Right renal pelvis (tissue), 4 donors: ENCODE data around the gene AQP10. TPM values are rescaled to one million over a fixed set of nuclear protein-coding genes. Genes with fewer than 3 reads are reported as not detected.
A peak's percentile ranks its signal among the peaks of the same experiment; 100 is the strongest.
"Not testable (repeated sequence)": the region's sequence is repeated elsewhere in the genome, so short reads cannot be mapped to it uniquely, and the experiment has no call there.

Experiments used
- DNase-seq, 4 donors: peaks; one replicate each; pipeline ENCODE4 v3.0.0-alpha.2; 2013; ENCODE audit warnings: low read depth in 4 of 4, low spot score in 3 of 4, missing footprints in 1 of 4
- polyA plus RNA-seq, 4 donors: library from polyadenylated mRNA; unstranded; fragments of 120-200 nt; gene quantifications; one replicate each; pipeline ENCODE4 v1.2.1, GENCODE V29; 2013; ENCODE audit not compliant: insufficient read length in 4 of 4

AQP10 gene, protein sequence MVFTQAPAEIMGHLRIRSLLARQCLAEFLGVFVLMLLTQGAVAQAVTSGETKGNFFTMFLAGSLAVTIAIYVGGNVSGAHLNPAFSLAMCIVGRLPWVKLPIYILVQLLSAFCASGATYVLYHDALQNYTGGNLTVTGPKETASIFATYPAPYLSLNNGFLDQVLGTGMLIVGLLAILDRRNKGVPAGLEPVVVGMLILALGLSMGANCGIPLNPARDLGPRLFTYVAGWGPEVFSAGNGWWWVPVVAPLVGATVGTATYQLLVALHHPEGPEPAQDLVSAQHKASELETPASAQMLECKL
- under 1 TPM in 2 of 4 donors, not detected in 2; 0.10 to 0.37 TPM for polyA plus RNA-seq

DNA sequence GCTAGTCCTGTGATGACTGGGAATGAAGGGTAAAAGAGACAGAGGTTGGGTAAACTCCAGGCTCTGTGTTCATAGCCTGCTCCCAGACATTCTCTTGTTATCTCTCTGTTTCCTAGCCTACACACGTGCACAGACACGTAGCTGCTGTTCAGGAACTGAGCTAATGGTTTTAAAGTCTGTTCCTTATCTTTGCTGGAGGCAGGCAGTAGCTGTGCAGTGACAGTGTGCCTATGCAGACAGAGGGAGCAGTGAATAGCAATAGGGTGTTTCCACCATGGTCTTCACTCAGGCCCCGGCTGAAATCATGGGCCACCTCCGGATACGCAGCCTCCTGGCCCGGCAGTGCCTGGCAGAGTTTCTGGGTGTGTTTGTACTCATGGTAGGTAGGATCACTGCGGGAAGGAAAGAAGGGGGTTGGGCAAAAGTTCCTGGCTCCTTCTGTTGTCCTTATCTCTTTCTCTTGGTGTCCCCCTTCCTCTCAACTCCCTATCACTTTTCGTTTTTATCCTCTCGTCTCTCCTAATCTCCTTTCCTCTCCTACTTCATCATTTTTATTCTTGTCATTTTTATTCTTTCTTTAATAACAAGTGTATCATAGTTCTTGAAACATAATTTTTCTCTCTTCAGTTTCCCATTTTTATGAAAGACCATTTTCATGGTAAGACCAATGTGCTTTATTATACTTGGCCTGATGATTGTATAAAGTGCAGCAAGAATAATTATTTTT is at the start of gene AQP10:
Gene AQP10, plus strand, starts transcription at position 212 of the 727 bp plus-strand sequence. Its CDS starts 63 bp downstream, at position 275.
- DNase-seq, result no peak

- peak; percentile 87 to 90 (median 90) for DNase-seq
Measured at GRCh38 chr1:154272217-154272998, 48.5 kb upstream of the AQP10 start, which contains the start of gene HAX1. Gene HAX1 (plus strand): TSS chr1:154272629. CDS start chr1:154272724, 95 bp downstream.

DNA sequence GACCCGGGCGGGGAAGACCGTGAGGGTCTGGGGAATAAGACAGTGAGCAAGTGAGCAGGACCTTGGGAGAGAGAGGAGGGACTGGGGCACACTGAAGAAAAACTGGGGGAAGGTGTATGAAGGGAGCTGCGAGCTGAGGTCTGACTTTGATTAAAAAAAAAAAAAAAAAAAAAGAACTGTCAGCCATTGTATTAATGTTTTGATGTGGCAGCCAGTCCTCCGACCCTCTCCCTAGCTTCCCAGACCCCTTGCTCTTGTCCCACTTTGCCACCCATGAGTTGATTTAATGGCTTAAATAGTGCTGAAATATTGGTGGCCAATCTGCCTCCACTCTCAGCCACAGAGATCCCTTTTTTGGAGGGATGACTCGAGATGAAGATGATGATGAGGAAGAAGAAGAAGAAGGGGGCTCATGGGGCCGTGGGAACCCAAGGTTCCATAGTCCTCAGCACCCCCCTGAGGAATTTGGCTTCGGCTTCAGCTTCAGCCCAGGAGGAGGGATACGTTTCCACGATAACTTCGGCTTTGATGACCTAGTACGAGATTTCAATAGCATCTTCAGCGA is 47.8 kb upstream of the AQP10 start:
- DNase-seq, result no peak

- DNase-seq, result no peak
Measured at GRCh38 chr1:154276797-154277196, 44.1 kb upstream of the AQP10 start.

DNA sequence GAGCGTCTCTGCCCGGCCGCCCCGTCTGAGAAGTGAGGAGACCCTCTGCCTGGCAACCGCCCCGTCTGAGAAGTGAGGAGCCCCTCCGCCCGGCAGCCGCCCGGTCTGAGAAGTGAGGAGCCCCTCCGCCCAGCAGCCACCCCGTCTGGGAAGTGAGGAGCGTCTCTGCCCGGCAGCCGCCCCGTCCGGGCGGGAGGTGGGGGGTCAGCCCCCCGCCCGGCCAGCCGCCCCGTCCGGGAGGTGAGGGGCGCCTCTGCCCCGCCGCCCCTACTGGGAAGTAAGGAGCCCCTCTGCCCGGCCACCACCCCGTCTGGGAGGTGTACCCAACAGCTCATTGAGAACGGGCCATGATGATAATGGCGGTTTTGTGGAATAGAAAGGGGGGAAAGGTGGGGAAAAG is 33.3 kb upstream of the AQP10 start:
- DNase-seq, result not testable (repeated sequence)

- DNase-seq, result no peak
Measured at GRCh38 chr1:154288661-154289060, 32.2 kb upstream of the AQP10 start.

GRCh38 chr1:154290921-154291320 is 30.0 kb upstream of the AQP10 start:
- no peak for DNase-seq

DNA sequence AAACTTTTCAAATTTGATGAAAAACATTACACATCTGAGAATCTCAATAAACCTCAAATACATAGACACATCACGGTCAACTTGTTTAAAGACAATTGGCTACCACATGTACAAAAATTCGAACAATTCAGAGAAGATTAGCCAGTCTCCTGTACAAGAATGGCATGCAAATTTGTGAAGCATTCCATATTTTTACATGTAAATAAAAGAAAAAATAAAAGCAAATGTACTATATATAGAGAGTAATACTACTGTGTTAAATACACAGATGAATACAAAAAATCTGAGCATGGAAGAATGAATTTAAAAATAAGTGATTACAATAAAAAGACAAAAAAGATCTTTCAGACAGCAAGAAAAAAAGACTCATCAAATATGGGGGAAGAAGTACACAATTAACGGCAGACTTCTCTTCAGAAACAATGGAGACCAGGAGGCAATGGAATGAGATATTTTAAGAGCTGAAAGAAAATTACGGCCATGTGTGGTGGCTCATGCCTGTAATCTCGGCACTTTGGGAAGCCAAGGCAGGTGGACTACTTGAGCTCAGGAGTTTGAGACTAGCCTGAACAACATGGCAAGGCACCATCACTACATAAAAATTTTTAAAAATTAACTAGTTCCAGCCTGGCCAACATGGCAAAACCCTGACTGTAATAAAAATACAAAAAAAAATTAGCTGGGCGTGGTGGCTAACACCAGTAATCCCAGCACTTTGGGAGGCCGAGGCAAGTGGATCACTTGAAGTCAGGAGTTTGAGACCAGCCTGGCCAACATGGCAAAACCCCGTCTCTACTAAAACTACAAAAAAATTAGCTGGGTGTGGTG is 25.3 kb upstream of the AQP10 start:
- no peak for DNase-seq

DNA sequence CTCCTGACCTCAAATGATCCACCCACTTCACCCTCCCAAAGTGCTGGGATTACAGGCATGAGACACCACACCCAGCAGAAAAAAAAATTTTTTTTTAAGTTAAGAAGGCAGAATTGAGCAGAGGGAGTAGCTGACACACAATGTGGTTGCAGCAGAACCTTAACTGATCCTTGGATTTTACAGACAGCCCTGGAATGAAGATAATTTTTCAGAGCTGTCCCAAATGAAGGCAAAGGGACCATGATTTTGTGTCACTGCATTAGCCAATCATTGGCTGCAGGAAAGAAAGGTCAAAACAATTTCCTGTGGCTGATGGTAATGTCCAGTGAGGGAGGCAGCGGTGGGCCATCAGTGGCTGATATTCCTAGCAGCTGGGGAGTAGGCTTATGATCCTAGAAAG is 19.3 kb upstream of the AQP10 start:
- no peak for DNase-seq

GRCh38 chr1:154304664-154305337 is 16.1 kb upstream of the AQP10 start:
- no peak for DNase-seq

DNA sequence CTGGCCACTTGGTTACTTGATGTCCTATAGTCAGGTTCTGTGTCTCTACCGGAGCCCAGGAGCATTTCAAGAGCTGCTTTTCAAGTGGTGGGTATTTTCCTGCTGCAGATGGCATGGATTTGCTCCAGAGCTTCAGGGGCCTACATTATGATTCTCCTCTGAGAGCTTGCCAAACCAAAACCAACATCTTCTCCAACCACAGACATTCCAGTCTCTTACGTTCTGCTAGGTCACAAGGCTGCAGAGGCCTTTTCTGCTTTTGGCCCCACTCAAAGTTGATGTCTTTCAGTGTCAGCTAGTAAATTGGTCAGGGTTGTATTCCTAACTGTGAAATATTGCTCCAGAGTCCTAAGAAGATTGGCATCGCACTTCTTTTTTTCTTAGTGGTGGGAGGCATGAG is 14.7 kb upstream of the AQP10 start:
- no peak for DNase-seq

DNA sequence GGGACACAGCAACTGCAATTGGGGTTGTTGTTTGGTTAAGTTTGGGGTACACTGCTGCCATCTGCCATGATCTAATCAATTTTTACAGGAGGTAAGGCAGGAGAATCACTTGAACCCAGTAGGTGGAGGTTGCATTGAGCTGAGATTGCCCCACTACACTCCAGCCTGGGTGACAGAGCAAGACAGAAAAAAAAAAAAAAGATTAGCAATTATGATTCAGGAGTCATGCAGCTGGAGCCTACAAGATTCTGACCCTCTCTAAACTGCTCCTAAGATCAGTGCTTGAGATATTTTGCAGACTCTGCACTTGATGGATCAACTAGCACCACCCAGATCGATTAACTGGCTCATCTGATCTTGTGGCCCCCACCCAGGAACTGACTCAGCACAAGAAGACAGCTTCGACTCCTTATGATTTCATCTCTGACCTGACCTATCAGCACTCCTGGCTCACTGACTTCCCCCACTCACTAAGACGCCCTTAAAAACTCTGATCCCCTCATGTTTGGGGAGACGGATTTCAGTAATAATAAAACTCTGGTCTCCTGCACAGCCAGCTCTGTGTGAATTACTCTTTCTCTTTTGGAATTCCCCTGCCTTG is 13.1 kb upstream of the AQP10 start:
- not testable (repeated sequence) for DNase-seq

DNA sequence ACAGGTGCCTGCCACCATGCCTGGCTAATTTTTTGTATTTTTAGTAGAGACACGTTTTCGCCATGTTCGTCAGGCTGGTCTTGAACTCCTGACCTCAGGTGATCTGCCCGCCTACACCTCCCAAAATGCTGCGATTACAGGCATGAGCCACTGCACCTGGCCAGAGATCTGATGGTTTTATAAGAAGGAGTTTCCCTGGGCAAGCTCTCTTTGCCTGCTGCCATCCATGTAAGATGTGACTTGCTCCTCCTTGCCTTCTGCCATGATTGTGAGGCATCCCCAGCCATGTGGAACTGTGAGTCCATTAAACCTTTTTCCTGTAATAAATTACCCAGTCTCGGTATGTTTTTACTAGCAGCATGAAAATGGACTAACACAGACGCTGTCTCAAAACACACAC is 11.8 kb upstream of the AQP10 start:
- not testable (repeated sequence) for DNase-seq

- DNase-seq, result not testable (repeated sequence)
Measured at GRCh38 chr1:154312229-154313065, 8.4 kb upstream of the AQP10 start.

DNA sequence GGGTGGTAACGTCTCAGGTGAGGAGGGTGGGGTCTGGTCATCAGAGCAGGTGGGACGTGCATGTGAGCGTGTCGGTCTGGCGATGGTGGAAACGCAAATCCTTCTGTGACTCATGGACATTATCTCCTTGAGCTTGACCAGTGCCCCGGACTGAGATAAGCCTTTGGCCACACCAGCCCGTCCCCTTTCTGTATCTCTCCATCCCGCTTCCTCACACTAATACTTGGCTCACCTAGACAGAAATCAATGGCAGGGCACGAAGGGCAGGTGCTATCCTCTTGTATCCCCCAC is 7.9 kb upstream of the AQP10 start:
- DNase-seq, result no peak

GRCh38 chr1:154314226-154314625 is 6.7 kb upstream of the AQP10 start:
- not testable (repeated sequence) for DNase-seq

DNA sequence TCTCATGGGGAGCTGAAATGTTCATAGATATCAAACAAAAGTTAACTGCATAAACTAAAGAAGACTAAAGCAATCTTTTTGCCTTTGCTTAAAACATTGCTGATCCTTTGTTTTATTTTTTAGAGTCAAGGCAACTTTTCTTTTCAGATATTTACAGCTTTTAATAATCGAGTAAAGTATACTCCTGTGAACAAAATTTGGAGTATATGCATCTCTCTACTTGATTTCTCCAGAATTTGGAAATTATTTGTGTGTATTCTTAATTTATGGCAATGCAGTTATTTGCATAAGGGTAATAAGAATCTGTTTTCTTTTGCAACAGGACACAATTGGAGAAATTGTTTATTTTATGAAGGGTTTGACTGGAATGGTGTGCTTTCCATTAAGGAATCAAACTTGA is 4.2 kb upstream of the AQP10 start:
- DNase-seq, result no peak

- DNase-seq, result no peak
Measured at GRCh38 chr1:154318386-154318785, 2.5 kb upstream of the AQP10 start.
